Measurements from ENCODE around the gene CPED1. TPM values are rescaled to one million over a fixed set of nuclear protein-coding genes. Genes with fewer than 3 reads are reported as not detected.

The CPED1 gene
- polyA plus RNA-seq, 1 donor from 2014 or later, result not detected

GRCh38 chr7:121019018-121019417 lies 30.5 kb downstream of the CPED1 start:
- no peaks in the 10 kb centered on the region for H3K27me3 ChIP-seq (ENCODE audit: insufficient read depth, low read depth, low read length)
- H4K20me1 ChIP-seq (ENCODE audit: insufficient read depth), result no peaks in the 10 kb centered on the region
- H3F3A ChIP-seq (ENCODE audit: insufficient read depth, low read length, poor library complexity, severe bottlenecking), result no peaks in the 10 kb centered on the region
- TF ChIP-seq TAF1 (IDR thresholded peaks at IDR 0.05; ENCODE audit: low read depth) (no peak), SMC3 (conservative IDR thresholded peaks at IDR 0.05; ENCODE audit: poor library complexity) (no peak), RAD21 (conservative IDR thresholded peaks at IDR 0.05) (no peak), MXI1 (conservative IDR thresholded peaks at IDR 0.05; ENCODE audit: poor library complexity, severe bottlenecking) (no peak), REST (IDR thresholded peaks at IDR 0.05; ENCODE audit: borderline replicate concordance) (no peak), CTCF (IDR thresholded peaks at IDR 0.05; ENCODE audit: poor library complexity, severe bottlenecking) (no peak), EP300 (conservative IDR thresholded peaks at IDR 0.05; ENCODE audit: poor library complexity, severe bottlenecking) (no peak), EZH2 (IDR thresholded peaks at IDR 0.05; ENCODE audit: borderline replicate concordance, insufficient read depth, low read length, poor library complexity, severe bottlenecking) (no peak), POLR2AphosphoS5 (IDR thresholded peaks at IDR 0.05) (no peak)
- H3K4me2 ChIP-seq (ENCODE audit: low read length), result no peak overlapping the region
- no peaks in the 10 kb centered on the region for H3K9me3 ChIP-seq (ENCODE audit: low read length)
- H3K4me3 ChIP-seq (ENCODE audit: low read length), result no peak overlapping the region
- H3K27ac ChIP-seq (ENCODE audit: low read length), result no peak overlapping the region
- H3K9ac ChIP-seq (ENCODE audit: low read length), result no peak overlapping the region
- no peak overlapping the region for H2AFZ ChIP-seq (ENCODE audit: low read depth, low read length)
- no peaks in the 10 kb centered on the region for H3K79me2 ChIP-seq (replicated peaks; ENCODE audit: insufficient read depth, low read length)
- no peaks in the 10 kb centered on the region for H3K36me3 ChIP-seq (ENCODE audit: insufficient read depth, low read length)
- H3K9me2 ChIP-seq (ENCODE audit: insufficient read depth, low read length), result no peaks in the 10 kb centered on the region

- Histone ChIP-seq H3K27ac (ENCODE audit: low read length) (no peak overlapping the region), H4K20me1 (ENCODE audit: insufficient read depth) (no peaks in the 10 kb centered on the region), H3K79me2 (replicated peaks; ENCODE audit: insufficient read depth, low read length) (no peaks in the 10 kb centered on the region), H3K9me3 (ENCODE audit: low read length) (no peaks in the 10 kb centered on the region), H3K27me3 (ENCODE audit: insufficient read depth, low read depth, low read length) (no peaks in the 10 kb centered on the region), H3K4me3 (ENCODE audit: low read length) (no peak overlapping the region), H3K4me2 (ENCODE audit: low read length) (no peak overlapping the region), H3F3A (ENCODE audit: insufficient read depth, low read length, poor library complexity, severe bottlenecking) (no peaks in the 10 kb centered on the region), H3K9me2 (ENCODE audit: insufficient read depth, low read length) (no peaks in the 10 kb centered on the region), H2AFZ (ENCODE audit: low read depth, low read length) (no peak overlapping the region), H3K36me3 (ENCODE audit: insufficient read depth, low read length) (no peaks in the 10 kb centered on the region), H3K9ac (ENCODE audit: low read length) (no peak overlapping the region)
- no peak for TF ChIP-seq EP300 (conservative IDR thresholded peaks at IDR 0.05; ENCODE audit: poor library complexity, severe bottlenecking)
These were observed 31.9 kb downstream of the CPED1 start for GRCh38 chr7:121020249-121020988.
